Measurements from ENCODE around the gene URB2. TPM values are rescaled to one million over a fixed set of nuclear protein-coding genes. Genes with fewer than 3 reads are reported as not detected.

The URB2 gene
- 6.5 and 10.2 TPM in 2 replicates for total RNA-seq

GRCh38 chr1:229625915-229626831, at the start of gene URB2, which contains the start of gene TAF5L:
Gene URB2 (plus strand): TSS chr1:229626247. CDS start chr1:229627634, 1,387 bp downstream.
Gene TAF5L (minus strand): TSS chr1:229626122. CDS start chr1:229614482, 11,640 bp downstream.

Other genes with a start within 250 kb of the URB2 start
- gene ACTA1, start 192.2 kb upstream of the URB2 start, total RNA-seq = not detected in 2 replicates
- gene NUP133, start 117.9 kb upstream of the URB2 start, total RNA-seq = 26.9 and 40.1 TPM in 2 replicates
- gene ABCB10, start 67.5 kb upstream of the URB2 start, total RNA-seq = 22.9 and 24.3 TPM in 2 replicates
- 24.5 and 27.7 TPM in 2 replicates for gene TAF5L, start 125 bp upstream of the URB2 start, total RNA-seq

Data from dermis lymphatic vessel endothelial cell (primary cell).